Activated CD8-positive, alpha-beta memory T cell treated with anti-CD3 and anti-CD28 coated beads for 4 hours (primary cell): ENCODE measurements around the gene UGGT1.

Source experiments
- DNase-seq, 2 donors: peaks; one replicate each; pipeline ENCODE4 v3.0.0-alpha.2; 2020; ENCODE audit warnings: low read depth in 2 of 2

The UGGT1 gene

GRCh38 chr2:128219891-128220290 is 128.9 kb downstream of the UGGT1 start:
- DNase-seq, result no peak

DNA sequence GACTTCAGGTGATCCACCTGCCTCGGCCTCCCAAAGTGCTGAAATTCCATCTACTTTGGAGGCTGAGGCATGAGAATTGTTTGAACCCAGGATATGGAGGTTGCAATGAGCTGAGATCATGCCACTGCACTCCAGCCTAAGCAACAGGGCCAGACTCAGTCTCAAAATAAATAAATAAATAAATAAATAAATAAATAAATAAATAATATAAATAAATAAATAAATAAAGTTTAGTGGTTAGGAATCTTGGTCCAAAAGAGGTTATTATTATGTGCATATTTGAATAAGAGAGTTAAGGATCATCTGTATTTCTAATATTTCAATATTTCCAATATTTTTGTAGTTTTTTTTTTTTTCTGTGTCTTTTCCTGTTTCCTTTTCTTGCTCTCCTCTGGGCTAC is 136.9 kb downstream of the UGGT1 start:
- no peak for DNase-seq

- no peak for DNase-seq
Observed at GRCh38 chr2:128228894-128229293, 137.9 kb downstream of the UGGT1 start.

DNA sequence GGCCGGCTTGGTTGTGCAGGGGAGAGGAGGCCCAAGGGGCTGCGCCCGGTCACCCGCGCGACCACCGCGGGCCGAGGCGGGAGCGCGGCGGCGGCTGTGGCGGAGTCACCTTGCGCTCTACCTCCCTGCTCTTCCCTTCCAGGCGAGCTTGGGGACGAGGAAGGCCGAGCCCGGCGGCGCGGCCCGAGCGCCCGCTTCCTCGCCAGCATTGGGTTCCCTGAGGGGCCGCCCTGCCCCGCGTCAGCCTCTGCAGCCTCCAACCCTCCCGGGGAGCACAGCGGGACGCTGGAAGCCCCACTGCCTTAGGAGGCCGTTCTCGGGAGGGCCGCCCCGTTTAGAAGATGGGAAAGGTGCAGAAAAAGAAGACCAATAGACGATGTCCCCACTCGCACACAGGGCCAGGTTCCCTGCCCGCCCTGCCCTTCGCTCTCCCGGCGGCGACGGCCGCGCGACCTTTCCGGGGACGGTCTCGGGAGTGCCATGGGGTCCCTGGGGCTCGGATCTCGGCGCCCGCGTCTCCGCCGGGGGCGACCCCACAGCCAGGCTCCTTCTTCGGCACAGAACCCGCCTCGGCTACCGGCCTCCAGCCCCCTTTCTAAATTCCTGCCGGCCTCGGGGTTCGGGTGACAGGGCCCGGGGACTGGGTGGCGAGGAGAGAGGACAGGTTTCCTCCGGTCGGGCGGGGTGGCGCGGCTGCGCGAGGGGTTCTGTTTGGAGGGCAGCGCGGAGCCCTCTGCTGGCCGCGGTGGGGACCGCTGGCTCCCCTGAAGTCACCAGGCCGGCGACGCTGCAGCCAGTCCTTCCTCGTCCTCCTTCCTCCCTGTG is 142.2 kb downstream of the UGGT1 start:
- peak; percentile 63 to 65 for DNase-seq

- DNase-seq, result no peak
Observed at GRCh38 chr2:128233790-128234395, 142.9 kb downstream of the UGGT1 start.

DNA sequence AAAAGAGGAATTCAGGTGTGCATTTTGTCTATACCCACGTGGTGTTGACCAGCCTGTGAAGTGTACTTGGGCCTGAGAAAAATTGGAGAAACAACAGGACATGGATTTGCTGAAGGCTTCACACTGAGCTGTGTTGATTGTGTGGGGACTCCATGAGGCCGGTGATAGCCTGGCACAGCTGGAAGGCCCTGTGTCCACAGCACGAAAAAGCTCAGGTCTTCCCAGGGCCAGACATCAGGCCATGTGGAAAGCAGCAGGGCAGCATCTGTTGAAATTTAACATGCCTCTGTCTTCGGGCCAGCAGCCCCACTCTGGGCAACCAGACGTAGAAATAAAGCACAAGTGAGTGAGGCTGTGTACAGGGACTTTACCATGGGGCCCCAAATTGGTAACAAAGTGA is 143.6 kb downstream of the UGGT1 start:
- no peak for DNase-seq

- no peak for DNase-seq
Observed at GRCh38 chr2:128235581-128235980, 144.6 kb downstream of the UGGT1 start.

- no peak for DNase-seq
Observed at GRCh38 chr2:128236491-128237035, 145.6 kb downstream of the UGGT1 start.

DNA sequence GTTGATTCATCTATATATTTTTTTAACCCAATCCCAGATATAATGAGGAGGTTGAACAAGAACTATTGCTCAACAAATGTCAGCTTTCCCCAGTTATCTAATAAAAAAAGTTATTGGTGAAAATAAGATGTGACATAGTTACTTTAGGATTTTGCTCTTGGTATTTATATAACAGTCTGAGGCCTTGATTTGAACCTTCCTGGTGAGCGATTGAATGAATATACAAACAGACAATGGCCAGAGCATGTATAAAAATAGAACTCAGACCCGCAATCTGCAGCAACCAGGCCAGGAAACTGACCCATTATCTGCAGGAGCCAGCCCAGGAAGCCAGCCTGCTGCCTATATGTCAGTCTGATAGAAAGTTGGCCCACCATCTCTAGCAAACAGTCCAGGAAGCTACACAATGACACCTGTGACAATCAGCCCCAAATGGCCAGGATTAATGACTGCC is 146.1 kb downstream of the UGGT1 start:
- no peak for DNase-seq

DNA sequence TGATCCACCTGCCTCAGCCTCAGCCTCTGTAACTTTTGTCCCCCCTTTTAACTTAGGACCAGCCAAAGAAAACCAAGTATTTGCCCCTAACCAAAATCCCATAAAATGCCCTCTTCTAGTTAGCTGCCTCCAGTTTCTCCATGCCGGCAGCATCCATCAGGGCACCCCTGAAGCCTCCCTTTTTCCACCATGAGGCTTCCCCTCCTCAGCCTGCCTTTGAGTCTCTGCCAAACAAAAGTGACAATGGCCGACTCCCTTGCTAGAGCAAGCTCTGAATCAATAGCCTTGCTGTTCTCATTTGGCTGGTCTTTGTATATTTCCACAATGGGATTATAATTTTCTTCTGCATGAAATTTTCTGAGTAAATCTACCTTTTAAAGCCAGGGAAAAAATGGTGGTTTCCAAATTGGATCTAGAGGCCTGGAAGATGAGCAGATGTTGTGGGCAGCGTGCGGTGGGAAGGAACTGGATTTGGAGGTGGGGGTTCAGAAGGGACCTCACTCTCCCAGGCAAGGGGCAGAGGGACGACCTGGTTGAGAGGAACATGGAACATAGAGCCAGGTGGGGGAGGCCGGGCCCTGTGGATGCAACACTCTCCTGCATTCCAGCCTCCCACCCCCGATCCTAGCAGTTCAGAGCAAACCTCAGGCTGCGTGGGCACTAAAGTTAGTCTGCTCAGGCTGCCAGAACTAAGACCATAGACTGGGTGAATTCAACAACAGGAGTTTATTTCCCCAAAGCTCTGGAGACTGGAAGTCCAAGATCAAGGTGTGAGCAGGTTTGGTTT is 147.1 kb downstream of the UGGT1 start:
- DNase-seq, result no peak

- DNase-seq, result no peak
Observed at GRCh38 chr2:128241896-128242295, 150.9 kb downstream of the UGGT1 start.
